ENCODE results near the gene CCND1. TPM values are rescaled to one million over a fixed set of nuclear protein-coding genes. Genes with fewer than 3 reads are reported as not detected.

Gene CCND1
- total RNA-seq, 1 experiment from 2014 or later: 868 TPM

- BruUV-seq (replicated peaks): no TSS peak
- H3K4me3 ChIP-seq (ENCODE audit: low read length): no peak overlapping the region
- H2AFZ ChIP-seq (ENCODE audit: low read length): no peak overlapping the region
- no peak overlapping the region for H3K4me2 ChIP-seq (ENCODE audit: low read length)
- TF ChIP-seq EZH2phosphoT487 (IDR thresholded peaks at IDR 0.05; ENCODE audit: borderline replicate concordance, low read length): no peak
- no peak for TF ChIP-seq CTCF (conservative IDR thresholded peaks at IDR 0.05; ENCODE audit: low read depth, low read length)
- no peaks in the 10 kb centered on the region for H3K79me2 ChIP-seq (ENCODE audit: low read length)
- no peaks in the 10 kb centered on the region for H3K9me3 ChIP-seq (ENCODE audit: low read length)
- intact Hi-C loops (cut with micrococcal nuclease): loop anchor here (5.0 kb wide), 1 partner anchor 108 kb away; no protein-coding TSS in a partner anchor
- H3K4me1 ChIP-seq (ENCODE audit: insufficient read depth, low read length): peaks cover 13% of the 10 kb centered on the region
- no peaks in the 10 kb centered on the region for H3F3A ChIP-seq (ENCODE audit: low read length, unreplicated experiment)
- ATAC-seq: no peak
- H3K36me3 ChIP-seq (ENCODE audit: low read depth, low read length): no peaks in the 10 kb centered on the region
- no peak overlapping the region for H3K27ac ChIP-seq (ENCODE audit: low read length)
- H3K27me3 ChIP-seq (ENCODE audit: low read length): no peaks in the 10 kb centered on the region
- ChIA-PET POLR2A (ENCODE audit: unreplicated experiment) (no interaction called here), CTCF (no interaction called here)
- no peaks in the 10 kb centered on the region for H4K20me1 ChIP-seq (ENCODE audit: low read length)
- H3K9ac ChIP-seq (ENCODE audit: low read length): no peak overlapping the region
- DNase-seq: no peak
- no peaks in the 10 kb centered on the region for H3K9me2 ChIP-seq (replicated peaks; ENCODE audit: low read length)
Measured at GRCh38 chr11:69689484-69690319, 48.7 kb downstream of the CCND1 start.

GRCh38 chr11:69691463-69691862, 50.5 kb downstream of the CCND1 start:
- no peaks in the 10 kb centered on the region for H3K9me3 ChIP-seq (ENCODE audit: low read length)
- CTCF ChIA-PET: no interaction called here
- peaks cover 14% of the 10 kb centered on the region for H3K4me1 ChIP-seq (ENCODE audit: insufficient read depth, low read length)
- ATAC-seq (no peak), DNase-seq (no peak)
- no peaks in the 10 kb centered on the region for H3F3A ChIP-seq (ENCODE audit: low read length, unreplicated experiment)
- H3K27ac ChIP-seq (ENCODE audit: low read length): no peak overlapping the region
- H3K27me3 ChIP-seq (ENCODE audit: low read length): no peaks in the 10 kb centered on the region
- H3K9me2 ChIP-seq (replicated peaks; ENCODE audit: low read length): no peaks in the 10 kb centered on the region
- no peak overlapping the region for H2AFZ ChIP-seq (ENCODE audit: low read length)
- no peak overlapping the region for H3K9ac ChIP-seq (ENCODE audit: low read length)
- no TSS peak for BruUV-seq (replicated peaks)
- intact Hi-C loops (cut with micrococcal nuclease): no loop called here
- H3K4me3 ChIP-seq (ENCODE audit: low read length): no peak overlapping the region
- no peaks in the 10 kb centered on the region for H4K20me1 ChIP-seq (ENCODE audit: low read length)
- no peak for TF ChIP-seq CTCF (conservative IDR thresholded peaks at IDR 0.05; ENCODE audit: low read depth, low read length)
- TF ChIP-seq EZH2 (IDR thresholded peaks at IDR 0.05; ENCODE audit: low read length, unreplicated experiment): no peak
- TF ChIP-seq EZH2phosphoT487 (IDR thresholded peaks at IDR 0.05; ENCODE audit: borderline replicate concordance, low read length): no peak
- POLR2A ChIA-PET (ENCODE audit: unreplicated experiment): interaction anchor here (0.6 kb wide), 1 partner anchor 25 kb away, joined by 3 read pairs; no protein-coding TSS in a partner anchor
- H3K36me3 ChIP-seq (ENCODE audit: low read depth, low read length): no peaks in the 10 kb centered on the region
- H3K79me2 ChIP-seq (ENCODE audit: low read length): no peaks in the 10 kb centered on the region
- no peak overlapping the region for H3K4me2 ChIP-seq (ENCODE audit: low read length)

DNA sequence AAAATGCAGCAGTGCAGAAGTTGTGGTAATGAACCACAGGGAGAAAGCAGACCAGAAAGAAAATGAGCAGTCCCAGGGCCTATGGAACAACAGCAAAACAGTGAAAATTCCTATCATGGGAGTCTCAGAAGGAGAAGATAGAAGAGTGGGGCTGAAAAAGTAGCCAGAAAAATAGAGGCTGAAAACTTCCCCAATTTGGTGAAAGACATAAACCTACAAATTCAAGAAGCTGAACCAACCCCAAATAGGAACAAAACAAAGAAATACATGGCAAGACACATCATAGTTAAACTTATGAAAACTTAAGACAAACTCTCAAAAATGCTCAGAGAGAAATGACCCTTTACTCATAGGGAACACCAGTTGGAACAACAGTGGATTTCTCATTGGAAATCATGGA, 51.5 kb downstream of the CCND1 start:
- Histone ChIP-seq H3K9me3 (ENCODE audit: low read length) (no peaks in the 10 kb centered on the region), H3K9ac (ENCODE audit: low read length) (no peak overlapping the region), H3F3A (ENCODE audit: low read length, unreplicated experiment) (no peaks in the 10 kb centered on the region), H3K79me2 (ENCODE audit: low read length) (no peaks in the 10 kb centered on the region), H4K20me1 (ENCODE audit: low read length) (no peaks in the 10 kb centered on the region), H3K27ac (ENCODE audit: low read length) (no peak overlapping the region), H3K4me1 (ENCODE audit: insufficient read depth, low read length) (peaks cover 21% of the 10 kb centered on the region), H3K27me3 (ENCODE audit: low read length) (no peaks in the 10 kb centered on the region), H3K36me3 (ENCODE audit: low read depth, low read length) (no peaks in the 10 kb centered on the region), H3K4me2 (ENCODE audit: low read length) (no peak overlapping the region), H2AFZ (ENCODE audit: low read length) (no peak overlapping the region), H3K9me2 (replicated peaks; ENCODE audit: low read length) (no peaks in the 10 kb centered on the region), H3K4me3 (ENCODE audit: low read length) (no peak overlapping the region)
- POLR2A ChIA-PET (ENCODE audit: unreplicated experiment): no interaction called here
- no TSS peak for BruUV-seq (replicated peaks)
- intact Hi-C loops (cut with micrococcal nuclease): no loop called here
- ATAC-seq (no peak), DNase-seq (no peak)
- TF ChIP-seq CTCF (conservative IDR thresholded peaks at IDR 0.05; ENCODE audit: low read depth, low read length) (no peak), EZH2 (IDR thresholded peaks at IDR 0.05; ENCODE audit: low read length, unreplicated experiment) (no peak), EZH2phosphoT487 (IDR thresholded peaks at IDR 0.05; ENCODE audit: borderline replicate concordance, low read length) (no peak)
- CTCF ChIA-PET: no interaction called here

Data from PC-3 (cell line).